Neural crest cell (in vitro differentiated cells): ENCODE data around the gene AMIGO1. TPM values are rescaled to one million over a fixed set of nuclear protein-coding genes. Genes with fewer than 3 reads are reported as not detected.
"Not testable (repeated sequence)": the region's sequence is repeated elsewhere in the genome, so short reads cannot be mapped to it uniquely, and the experiment has no call there.

Experiments
- DNase-seq: peaks from one replicate; pipeline ENCODE4 v3.0.0; 2021; ENCODE audit warnings: low read depth, mixed read lengths, low spot score
- H3K27ac Mint-ChIP-seq: one replicate; pipeline ENCODE4 v1.8.0; 2021; ENCODE audit warnings: mild to moderate bottlenecking, mixed read lengths; ENCODE audit not compliant: unreplicated experiment
- H3K27me3 Mint-ChIP-seq: 2 replicates; pipeline ENCODE4 v1.8.0; 2021; ENCODE audit warnings: low read depth, mild to moderate bottlenecking, mixed read lengths
- H3K36me3 Mint-ChIP-seq: 2 replicates; pipeline ENCODE4 v1.8.0; 2021; ENCODE audit warnings: low read depth, mild to moderate bottlenecking, mixed read lengths
- H3K4me1 Mint-ChIP-seq: 2 replicates; pipeline ENCODE4 v1.8.0; 2021; ENCODE audit warnings: mixed read lengths
- H3K4me3 Mint-ChIP-seq: one replicate; pipeline ENCODE4 v1.8.0; 2021; ENCODE audit warnings: mild to moderate bottlenecking, mixed read lengths
- H3K9me3 Mint-ChIP-seq: 2 replicates; pipeline ENCODE4 v1.8.0; 2021; ENCODE audit warnings: mixed read lengths
- total RNA-seq: library from RNA; stranded (reverse); gene quantifications from 2 replicates; pipeline ENCODE4 v1.2.1, GENCODE V29; 2021
- TF ChIP-seq, protein P1 (sequence below): fragments of 200-600 bp; sonication (generic); conservative IDR thresholded peaks from 2 replicates; pipeline ENCODE4 v1.5.0; 2021; ENCODE audit warnings: antibody characterized with exemption, mild to moderate bottlenecking

AMIGO1 gene
- total RNA-seq, 1 donor from 2014 or later, result 7.2 TPM

DNA sequence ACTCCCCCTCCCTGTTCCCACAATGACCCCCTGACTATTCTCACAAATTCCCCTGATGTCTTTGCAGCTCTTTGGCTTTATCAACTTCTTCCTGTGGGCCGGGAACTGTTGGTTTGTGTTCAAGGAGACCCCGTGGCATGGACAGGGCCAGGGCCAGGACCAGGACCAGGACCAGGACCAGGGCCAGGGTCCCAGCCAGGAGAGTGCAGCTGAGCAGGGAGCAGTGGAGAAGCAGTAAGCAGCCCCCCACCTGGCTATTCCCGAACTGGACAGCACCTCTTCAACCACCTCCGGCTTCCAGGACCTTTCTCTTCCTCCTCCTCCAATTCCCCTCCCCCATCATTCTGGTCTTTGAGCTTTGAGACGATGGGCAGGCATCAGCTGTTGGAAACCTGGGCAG lies 30.2 kb downstream of the AMIGO1 start:
- H3K27me3 Mint-ChIP-seq, result peaks cover 81% of the 10 kb centered on the region
- no peaks in the 10 kb centered on the region for H3K36me3 Mint-ChIP-seq
- no peak overlapping the region for H3K4me3 Mint-ChIP-seq
- peaks cover 13% of the 10 kb centered on the region for H3K4me1 Mint-ChIP-seq
- DNase-seq, result no peak
- TF ChIP-seq, protein P1, sequence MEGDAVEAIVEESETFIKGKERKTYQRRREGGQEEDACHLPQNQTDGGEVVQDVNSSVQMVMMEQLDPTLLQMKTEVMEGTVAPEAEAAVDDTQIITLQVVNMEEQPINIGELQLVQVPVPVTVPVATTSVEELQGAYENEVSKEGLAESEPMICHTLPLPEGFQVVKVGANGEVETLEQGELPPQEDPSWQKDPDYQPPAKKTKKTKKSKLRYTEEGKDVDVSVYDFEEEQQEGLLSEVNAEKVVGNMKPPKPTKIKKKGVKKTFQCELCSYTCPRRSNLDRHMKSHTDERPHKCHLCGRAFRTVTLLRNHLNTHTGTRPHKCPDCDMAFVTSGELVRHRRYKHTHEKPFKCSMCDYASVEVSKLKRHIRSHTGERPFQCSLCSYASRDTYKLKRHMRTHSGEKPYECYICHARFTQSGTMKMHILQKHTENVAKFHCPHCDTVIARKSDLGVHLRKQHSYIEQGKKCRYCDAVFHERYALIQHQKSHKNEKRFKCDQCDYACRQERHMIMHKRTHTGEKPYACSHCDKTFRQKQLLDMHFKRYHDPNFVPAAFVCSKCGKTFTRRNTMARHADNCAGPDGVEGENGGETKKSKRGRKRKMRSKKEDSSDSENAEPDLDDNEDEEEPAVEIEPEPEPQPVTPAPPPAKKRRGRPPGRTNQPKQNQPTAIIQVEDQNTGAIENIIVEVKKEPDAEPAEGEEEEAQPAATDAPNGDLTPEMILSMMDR, result no peak
- H3K9me3 Mint-ChIP-seq, result no peaks in the 10 kb centered on the region
- no peak overlapping the region for H3K27ac Mint-ChIP-seq

DNA sequence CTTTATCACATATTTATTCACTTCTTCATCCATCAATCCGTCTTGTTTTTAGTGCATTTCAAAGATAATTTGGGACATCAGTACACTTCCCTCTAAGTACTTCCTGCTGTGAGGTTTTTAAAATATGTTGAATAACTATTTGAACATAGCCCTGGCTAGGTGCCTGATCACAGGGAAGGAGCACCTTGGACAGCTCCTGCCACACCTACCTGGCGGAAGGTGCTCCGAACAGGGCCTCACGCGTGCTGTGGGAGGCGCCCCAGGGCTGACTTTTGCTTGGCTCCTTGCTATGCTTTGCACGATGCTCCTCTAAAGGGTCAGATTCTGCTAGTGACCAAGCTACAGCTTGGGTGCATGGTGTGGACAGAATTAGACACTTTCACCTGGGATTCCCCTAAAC lies 30.7 kb downstream of the AMIGO1 start:
- Mint-ChIP-seq H3K4me1 (peaks cover 10% of the 10 kb centered on the region), H3K4me3 (no peak overlapping the region), H3K36me3 (no peaks in the 10 kb centered on the region), H3K27ac (no peak overlapping the region), H3K27me3 (peaks cover 86% of the 10 kb centered on the region), H3K9me3 (no peaks in the 10 kb centered on the region)
- DNase-seq, result no peak
- TF ChIP-seq, protein P1, result no peak

DNA sequence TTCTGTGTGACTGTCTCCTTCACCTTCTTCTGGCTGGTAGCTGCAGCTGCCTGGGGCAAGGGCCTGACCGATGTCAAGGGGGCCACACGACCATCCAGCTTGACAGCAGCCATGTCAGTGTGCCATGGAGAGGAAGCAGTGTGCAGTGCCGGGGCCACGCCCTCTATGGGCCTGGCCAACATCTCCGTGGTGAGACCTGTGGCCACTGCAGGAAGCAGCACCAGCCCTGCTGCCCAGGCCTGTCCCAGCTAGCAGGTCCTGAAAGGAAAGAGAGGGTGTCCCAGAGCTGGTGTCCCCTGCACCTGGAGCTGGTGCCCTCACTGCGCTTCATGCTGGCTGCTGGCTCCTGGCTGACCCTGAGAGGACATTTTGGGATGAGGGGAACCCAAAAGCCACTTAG lies 31.7 kb downstream of the AMIGO1 start:
- DNase-seq, result no peak
- no peak overlapping the region for H3K4me3 Mint-ChIP-seq

DNA sequence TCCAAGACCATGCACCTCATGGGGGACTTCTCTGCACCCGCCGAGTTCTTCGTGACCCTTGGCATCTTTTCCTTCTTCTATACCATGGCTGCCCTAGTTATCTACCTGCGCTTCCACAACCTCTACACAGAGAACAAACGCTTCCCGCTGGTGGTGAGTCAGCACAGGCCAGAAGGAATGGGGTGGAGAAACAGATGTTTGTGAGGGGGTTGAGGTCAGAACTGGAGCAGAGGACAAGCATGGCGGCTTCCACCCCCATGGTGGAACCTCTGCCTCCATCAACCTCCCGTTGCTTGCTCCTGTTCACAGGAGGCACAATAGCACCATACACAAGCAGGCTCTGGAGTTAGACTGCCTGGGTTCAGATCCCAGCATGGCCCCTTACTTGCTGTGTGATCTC lies 32.7 kb downstream of the AMIGO1 start:
- TF ChIP-seq, protein P1, result no peak
- Mint-ChIP-seq H3K9me3 (no peaks in the 10 kb centered on the region), H3K4me3 (no peak overlapping the region), H3K27me3 (peaks cover 91% of the 10 kb centered on the region), H3K36me3 (no peaks in the 10 kb centered on the region), H3K4me1 (no peaks in the 10 kb centered on the region), H3K27ac (no peak overlapping the region)
- no peak for DNase-seq

More for the DNA sequence above, 31.7 kb downstream of the AMIGO1 start:
- Mint-ChIP-seq H3K27ac (no peak overlapping the region), H3K36me3 (no peaks in the 10 kb centered on the region), H3K4me1 (peaks cover 2% of the 10 kb centered on the region), H3K9me3 (no peaks in the 10 kb centered on the region), H3K27me3 (peaks cover 90% of the 10 kb centered on the region)
- TF ChIP-seq, protein P1, result no peak

DNA sequence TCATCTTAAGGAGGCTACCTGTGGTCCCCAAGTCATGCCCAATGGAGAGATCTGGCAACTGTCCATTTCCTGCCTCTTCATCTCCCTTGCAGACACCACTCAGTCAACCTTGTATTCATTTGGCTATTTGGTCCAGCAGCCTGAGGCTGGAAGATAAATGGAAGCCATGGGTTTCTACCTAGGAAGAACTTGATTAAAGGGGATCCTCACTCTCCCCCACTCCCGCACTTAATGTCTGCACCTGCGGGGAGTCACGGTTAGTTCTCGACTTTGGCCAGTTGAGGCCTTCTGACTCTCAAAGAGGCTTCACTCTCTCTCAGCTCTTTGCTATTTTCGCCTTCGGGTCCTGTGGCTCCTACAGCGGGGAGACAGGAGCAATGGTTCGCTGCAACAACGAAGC lies 34.3 kb downstream of the AMIGO1 start:
- Mint-ChIP-seq H3K36me3 (no peaks in the 10 kb centered on the region), H3K4me1 (no peaks in the 10 kb centered on the region), H3K27me3 (peaks cover 93% of the 10 kb centered on the region), H3K27ac (no peak overlapping the region), H3K4me3 (no peak overlapping the region), H3K9me3 (no peaks in the 10 kb centered on the region)
- TF ChIP-seq, protein P1, result no peak
- no peak for DNase-seq

DNA sequence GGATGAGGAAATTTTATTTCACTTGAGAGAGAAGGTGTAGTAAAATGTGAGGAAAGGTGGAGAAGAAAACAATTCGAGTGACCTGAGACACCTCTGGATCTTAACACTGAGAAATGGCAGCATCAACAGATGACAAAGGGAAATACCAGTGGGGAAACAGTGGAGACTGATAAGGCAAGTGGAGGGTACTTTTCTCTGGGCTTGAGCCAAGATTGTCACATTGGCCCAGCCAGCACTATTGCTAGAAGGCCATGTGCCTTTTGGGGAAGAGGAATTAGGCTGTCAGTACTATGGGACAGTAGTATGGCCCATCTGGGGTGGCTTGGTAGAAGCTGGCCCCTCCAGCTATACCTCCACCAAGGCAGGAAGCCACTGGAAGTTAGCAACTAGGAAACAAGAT lies 34.8 kb downstream of the AMIGO1 start:
- Mint-ChIP-seq H3K36me3 (no peaks in the 10 kb centered on the region), H3K27me3 (peaks cover 93% of the 10 kb centered on the region), H3K9me3 (no peaks in the 10 kb centered on the region)

DNA sequence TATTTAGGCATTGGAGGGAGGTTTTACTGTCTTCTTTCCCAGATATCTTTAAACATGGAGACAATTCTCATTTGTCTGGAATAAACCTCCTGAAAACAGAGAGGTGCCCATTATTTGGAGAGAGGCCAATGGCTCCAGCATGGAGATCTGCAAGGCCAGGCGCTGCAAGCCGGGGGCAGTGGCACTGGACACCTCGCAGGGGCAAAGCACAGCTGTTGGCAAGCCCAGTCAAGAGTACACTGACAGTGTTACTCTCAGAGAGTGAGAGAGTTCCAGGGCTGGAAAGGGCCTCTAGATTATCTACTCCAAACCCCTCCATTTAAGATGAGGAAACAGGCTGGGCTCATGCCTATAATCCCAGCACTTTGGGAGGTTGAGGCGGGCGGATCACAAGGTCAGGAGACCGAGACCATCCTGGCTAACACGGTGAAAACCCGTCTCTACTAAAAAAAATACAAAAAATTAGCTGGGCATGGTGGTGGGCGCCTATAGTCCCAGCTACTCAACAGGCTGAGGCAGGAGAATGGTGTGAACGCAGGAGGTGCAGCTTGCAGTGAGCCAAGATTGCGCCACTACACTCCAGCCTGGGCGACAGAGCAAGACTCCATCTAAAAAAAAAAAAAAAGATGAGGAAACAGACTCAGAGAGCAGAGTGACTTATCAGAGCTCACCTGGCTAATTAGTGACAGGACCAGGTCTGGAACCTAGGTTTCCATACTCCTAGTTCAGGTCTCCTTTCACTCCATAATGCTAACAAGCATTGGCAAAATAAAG lies 36.1 kb downstream of the AMIGO1 start:
- DNase-seq, H3K9me3 Mint-ChIP-seq, H3K4me1 Mint-ChIP-seq, H3K27ac Mint-ChIP-seq, H3K4me3 Mint-ChIP-seq, H3K36me3 Mint-ChIP-seq: not testable (repeated sequence)
- peaks cover 95% of the 10 kb centered on the region for H3K27me3 Mint-ChIP-seq

More for the DNA sequence above, 34.8 kb downstream of the AMIGO1 start:
- H3K4me3 Mint-ChIP-seq, result no peak overlapping the region
- H3K4me1 Mint-ChIP-seq, result no peaks in the 10 kb centered on the region
- no peak overlapping the region for H3K27ac Mint-ChIP-seq
- no peak for DNase-seq
- TF ChIP-seq, protein P1, result no peak
